ENCODE measurements around the gene ADCY2. TPM values are rescaled to one million over a fixed set of nuclear protein-coding genes. Genes with fewer than 3 reads are reported as not detected.

Gene ADCY2
- total RNA-seq, 2 experiments from 2014 or later = not detected

GRCh38 chr5:7801891-7802614 lies 406.1 kb downstream of the ADCY2 start:
- intact Hi-C loops (cut with micrococcal nuclease) = no loop called here
- Mint-ChIP-seq H3K4me1 (ENCODE audit: low read depth) (no peaks in the 10 kb centered on the region), H3K4me3 (no peak overlapping the region), H3K36me3 (ENCODE audit: low read depth) (no peaks in the 10 kb centered on the region), H3K27ac (no peak overlapping the region), H3K27me3 (peaks cover 1% of the 10 kb centered on the region), H3K9me3 (no peaks in the 10 kb centered on the region)
- CTCF ChIA-PET = no interaction called here
- POLR2A ChIA-PET = no interaction called here
- TF ChIP-seq CTCF (IDR thresholded peaks at IDR 0.05) = no peak
- ATAC-seq (no peak), DNase-seq (no peak)

- intact Hi-C loops (cut with micrococcal nuclease) = no loop called here
- peaks cover 4% of the 10 kb centered on the region for H3K27me3 Mint-ChIP-seq
- H3K36me3 Mint-ChIP-seq (ENCODE audit: low read depth) = no peaks in the 10 kb centered on the region
- no peaks in the 10 kb centered on the region for H3K9me3 Mint-ChIP-seq
- no peak for TF ChIP-seq CTCF (IDR thresholded peaks at IDR 0.05)
- no peak for ATAC-seq
- no peak overlapping the region for H3K4me3 Mint-ChIP-seq
- no peak for DNase-seq
- POLR2A ChIA-PET = no interaction called here
- H3K27ac Mint-ChIP-seq = no peak overlapping the region
- no peaks in the 10 kb centered on the region for H3K4me1 Mint-ChIP-seq (ENCODE audit: low read depth)
- CTCF ChIA-PET = no interaction called here
Observed at GRCh38 chr5:7802855-7803254, 406.9 kb downstream of the ADCY2 start.

- H3K4me3 Mint-ChIP-seq = no peak overlapping the region
- POLR2A ChIA-PET = no interaction called here
- CTCF ChIA-PET = interaction anchor here (1.7 kb wide), 1 partner anchor 9 kb away, joined by 5 read pairs; no protein-coding TSS in a partner anchor
- ATAC-seq = no peak
- no peaks in the 10 kb centered on the region for H3K4me1 Mint-ChIP-seq (ENCODE audit: low read depth)
- TF ChIP-seq CTCF (IDR thresholded peaks at IDR 0.05) = no peak
- intact Hi-C loops (cut with micrococcal nuclease) = no loop called here
- no peak overlapping the region for H3K27ac Mint-ChIP-seq
- no peaks in the 10 kb centered on the region for H3K9me3 Mint-ChIP-seq
- peaks cover 4% of the 10 kb centered on the region for H3K27me3 Mint-ChIP-seq
- H3K36me3 Mint-ChIP-seq (ENCODE audit: low read depth) = no peaks in the 10 kb centered on the region
- DNase-seq = no peak
Observed at GRCh38 chr5:7803937-7804336, 408.0 kb downstream of the ADCY2 start.

GRCh38 chr5:7805379-7805778 lies 409.4 kb downstream of the ADCY2 start:
- Mint-ChIP-seq H3K4me1 (ENCODE audit: low read depth) (no peaks in the 10 kb centered on the region), H3K36me3 (ENCODE audit: low read depth) (no peaks in the 10 kb centered on the region), H3K27me3 (peaks cover 4% of the 10 kb centered on the region), H3K27ac (no peak overlapping the region), H3K4me3 (no peak overlapping the region), H3K9me3 (no peaks in the 10 kb centered on the region)
- ATAC-seq (no peak), DNase-seq (peak; percentile 4)
- TF ChIP-seq CTCF (IDR thresholded peaks at IDR 0.05) = no peak
- intact Hi-C loops (cut with micrococcal nuclease) = no loop called here
- ChIA-PET POLR2A (no interaction called here), CTCF (no interaction called here)

GRCh38 chr5:7808998-7809397 lies 413.1 kb downstream of the ADCY2 start:
- Mint-ChIP-seq H3K27ac (no peak overlapping the region), H3K27me3 (peaks cover 11% of the 10 kb centered on the region), H3K36me3 (ENCODE audit: low read depth) (no peaks in the 10 kb centered on the region), H3K9me3 (no peaks in the 10 kb centered on the region), H3K4me3 (no peak overlapping the region), H3K4me1 (ENCODE audit: low read depth) (no peaks in the 10 kb centered on the region)
- no peak for TF ChIP-seq CTCF (IDR thresholded peaks at IDR 0.05)
- POLR2A ChIA-PET = no interaction called here
- CTCF ChIA-PET = no interaction called here
- intact Hi-C loops (cut with micrococcal nuclease) = no loop called here
- no peak for DNase-seq
- no peak for ATAC-seq

Data from activated CD8-positive, alpha-beta T cell treated with anti-CD3 and anti-CD28 coated beads for 36 hours (primary cell).